ENCODE measurements around the gene TMEM150B. TPM values are rescaled to one million over a fixed set of nuclear protein-coding genes. Genes with fewer than 3 reads are reported as not detected.
A peak's percentile ranks its signal among the peaks of the same experiment; 100 is the strongest.

Gene TMEM150B
- total and polyA plus RNA-seq, 2 of the 13 experiments (the other 11 are each of a cell fraction or from before 2014, with no cell fraction given), result 1.3 to 1.8 TPM

DNA sequence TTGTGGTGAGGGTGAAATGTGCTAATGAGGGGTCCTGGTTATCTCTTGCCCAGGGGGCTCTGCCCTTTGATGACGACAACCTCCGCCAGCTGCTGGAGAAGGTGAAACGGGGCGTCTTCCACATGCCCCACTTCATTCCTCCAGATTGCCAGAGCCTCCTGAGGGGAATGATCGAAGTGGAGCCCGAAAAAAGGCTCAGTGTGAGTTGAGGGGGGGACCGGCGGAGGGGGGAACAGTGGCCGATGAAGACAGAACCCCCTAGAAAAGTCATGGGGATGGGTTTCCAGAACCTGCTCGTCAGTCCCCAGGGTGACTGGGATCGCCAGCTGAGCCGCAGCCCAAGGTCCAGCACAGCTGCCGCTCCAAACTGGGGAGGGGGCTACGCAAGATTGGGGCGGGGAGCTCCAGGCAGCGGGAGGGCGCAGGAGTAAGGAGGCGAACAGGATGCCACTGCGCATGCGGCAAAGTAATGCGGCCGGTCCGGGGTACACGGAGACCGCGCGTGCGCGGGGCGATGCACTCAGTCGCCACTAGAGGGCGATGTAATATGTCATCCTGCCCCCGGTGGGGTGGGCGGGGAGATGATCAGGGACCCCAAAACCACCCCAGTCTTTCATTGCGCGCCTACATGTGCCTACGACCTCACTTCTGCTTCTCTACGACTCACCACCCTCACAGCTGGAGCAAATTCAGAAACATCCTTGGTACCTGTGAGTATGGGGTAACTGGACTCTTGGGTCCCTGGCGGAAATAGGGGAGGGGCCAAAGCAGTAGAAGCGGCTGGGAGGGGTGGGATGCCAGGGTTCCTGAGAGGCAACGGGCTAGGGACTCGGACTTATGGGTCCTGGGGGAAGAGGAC, 23.5 kb downstream of the TMEM150B start (continued):
- no peak for TF ChIP-seq REPIN1 (CRISPR knock-in tag; IDR thresholded peaks at IDR 0.05; ENCODE audit: borderline replicate concordance, low read depth)
- TF ChIP-seq, protein P1, sequence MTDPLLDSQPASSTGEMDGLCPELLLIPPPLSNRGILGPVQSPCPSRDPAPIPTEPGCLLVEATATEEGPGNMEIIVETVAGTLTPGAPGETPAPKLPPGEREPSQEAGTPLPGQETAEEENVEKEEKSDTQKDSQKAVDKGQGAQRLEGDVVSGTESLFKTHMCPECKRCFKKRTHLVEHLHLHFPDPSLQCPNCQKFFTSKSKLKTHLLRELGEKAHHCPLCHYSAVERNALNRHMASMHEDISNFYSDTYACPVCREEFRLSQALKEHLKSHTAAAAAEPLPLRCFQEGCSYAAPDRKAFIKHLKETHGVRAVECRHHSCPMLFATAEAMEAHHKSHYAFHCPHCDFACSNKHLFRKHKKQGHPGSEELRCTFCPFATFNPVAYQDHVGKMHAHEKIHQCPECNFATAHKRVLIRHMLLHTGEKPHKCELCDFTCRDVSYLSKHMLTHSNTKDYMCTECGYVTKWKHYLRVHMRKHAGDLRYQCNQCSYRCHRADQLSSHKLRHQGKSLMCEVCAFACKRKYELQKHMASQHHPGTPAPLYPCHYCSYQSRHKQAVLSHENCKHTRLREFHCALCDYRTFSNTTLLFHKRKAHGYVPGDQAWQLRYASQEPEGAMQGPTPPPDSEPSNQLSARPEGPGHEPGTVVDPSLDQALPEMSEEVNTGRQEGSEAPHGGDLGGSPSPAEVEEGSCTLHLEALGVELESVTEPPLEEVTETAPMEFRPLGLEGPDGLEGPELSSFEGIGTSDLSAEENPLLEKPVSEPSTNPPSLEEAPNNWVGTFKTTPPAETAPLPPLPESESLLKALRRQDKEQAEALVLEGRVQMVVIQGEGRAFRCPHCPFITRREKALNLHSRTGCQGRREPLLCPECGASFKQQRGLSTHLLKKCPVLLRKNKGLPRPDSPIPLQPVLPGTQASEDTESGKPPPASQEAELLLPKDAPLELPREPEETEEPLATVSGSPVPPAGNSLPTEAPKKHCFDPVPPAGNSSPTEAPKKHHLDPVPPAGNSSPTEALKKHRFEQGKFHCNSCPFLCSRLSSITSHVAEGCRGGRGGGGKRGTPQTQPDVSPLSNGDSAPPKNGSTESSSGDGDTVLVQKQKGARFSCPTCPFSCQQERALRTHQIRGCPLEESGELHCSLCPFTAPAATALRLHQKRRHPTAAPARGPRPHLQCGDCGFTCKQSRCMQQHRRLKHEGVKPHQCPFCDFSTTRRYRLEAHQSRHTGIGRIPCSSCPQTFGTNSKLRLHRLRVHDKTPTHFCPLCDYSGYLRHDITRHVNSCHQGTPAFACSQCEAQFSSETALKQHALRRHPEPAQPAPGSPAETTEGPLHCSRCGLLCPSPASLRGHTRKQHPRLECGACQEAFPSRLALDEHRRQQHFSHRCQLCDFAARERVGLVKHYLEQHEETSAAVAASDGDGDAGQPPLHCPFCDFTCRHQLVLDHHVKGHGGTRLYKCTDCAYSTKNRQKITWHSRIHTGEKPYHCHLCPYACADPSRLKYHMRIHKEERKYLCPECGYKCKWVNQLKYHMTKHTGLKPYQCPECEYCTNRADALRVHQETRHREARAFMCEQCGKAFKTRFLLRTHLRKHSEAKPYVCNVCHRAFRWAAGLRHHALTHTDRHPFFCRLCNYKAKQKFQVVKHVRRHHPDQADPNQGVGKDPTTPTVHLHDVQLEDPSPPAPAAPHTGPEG (CRISPR knock-in tag; IDR thresholded peaks at IDR 0.05), result no peak
- no peak for TF ChIP-seq GLI4 (CRISPR knock-in tag; IDR thresholded peaks at IDR 0.05; ENCODE audit: borderline replicate concordance)
- no peak for TF ChIP-seq ZMYM3 (CRISPR knock-in tag; IDR thresholded peaks at IDR 0.05)
- TF ChIP-seq, protein P2, sequence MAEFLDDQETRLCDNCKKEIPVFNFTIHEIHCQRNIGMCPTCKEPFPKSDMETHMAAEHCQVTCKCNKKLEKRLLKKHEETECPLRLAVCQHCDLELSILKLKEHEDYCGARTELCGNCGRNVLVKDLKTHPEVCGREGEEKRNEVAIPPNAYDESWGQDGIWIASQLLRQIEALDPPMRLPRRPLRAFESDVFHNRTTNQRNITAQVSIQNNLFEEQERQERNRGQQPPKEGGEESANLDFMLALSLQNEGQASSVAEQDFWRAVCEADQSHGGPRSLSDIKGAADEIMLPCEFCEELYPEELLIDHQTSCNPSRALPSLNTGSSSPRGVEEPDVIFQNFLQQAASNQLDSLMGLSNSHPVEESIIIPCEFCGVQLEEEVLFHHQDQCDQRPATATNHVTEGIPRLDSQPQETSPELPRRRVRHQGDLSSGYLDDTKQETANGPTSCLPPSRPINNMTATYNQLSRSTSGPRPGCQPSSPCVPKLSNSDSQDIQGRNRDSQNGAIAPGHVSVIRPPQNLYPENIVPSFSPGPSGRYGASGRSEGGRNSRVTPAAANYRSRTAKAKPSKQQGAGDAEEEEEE (CRISPR knock-in tag; IDR thresholded peaks at IDR 0.05; ENCODE audit: borderline replicate concordance), result no peak
- TF ChIP-seq, protein P3, sequence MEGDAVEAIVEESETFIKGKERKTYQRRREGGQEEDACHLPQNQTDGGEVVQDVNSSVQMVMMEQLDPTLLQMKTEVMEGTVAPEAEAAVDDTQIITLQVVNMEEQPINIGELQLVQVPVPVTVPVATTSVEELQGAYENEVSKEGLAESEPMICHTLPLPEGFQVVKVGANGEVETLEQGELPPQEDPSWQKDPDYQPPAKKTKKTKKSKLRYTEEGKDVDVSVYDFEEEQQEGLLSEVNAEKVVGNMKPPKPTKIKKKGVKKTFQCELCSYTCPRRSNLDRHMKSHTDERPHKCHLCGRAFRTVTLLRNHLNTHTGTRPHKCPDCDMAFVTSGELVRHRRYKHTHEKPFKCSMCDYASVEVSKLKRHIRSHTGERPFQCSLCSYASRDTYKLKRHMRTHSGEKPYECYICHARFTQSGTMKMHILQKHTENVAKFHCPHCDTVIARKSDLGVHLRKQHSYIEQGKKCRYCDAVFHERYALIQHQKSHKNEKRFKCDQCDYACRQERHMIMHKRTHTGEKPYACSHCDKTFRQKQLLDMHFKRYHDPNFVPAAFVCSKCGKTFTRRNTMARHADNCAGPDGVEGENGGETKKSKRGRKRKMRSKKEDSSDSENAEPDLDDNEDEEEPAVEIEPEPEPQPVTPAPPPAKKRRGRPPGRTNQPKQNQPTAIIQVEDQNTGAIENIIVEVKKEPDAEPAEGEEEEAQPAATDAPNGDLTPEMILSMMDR (CRISPR knock-in tag; IDR thresholded peaks at IDR 0.05), result peak; percentile 97
- no peak for TF ChIP-seq ARNT2 (CRISPR knock-in tag; IDR thresholded peaks at IDR 0.05; ENCODE audit: low read depth)
- no peak for TF ChIP-seq MZF1 (CRISPR knock-in tag; IDR thresholded peaks at IDR 0.05; ENCODE audit: borderline replicate concordance)
- no peak for TF ChIP-seq AGO1 (IDR thresholded peaks at IDR 0.05; ENCODE audit: low read depth, low read length, poor library complexity, severe bottlenecking)
- no peak for TF ChIP-seq ARNT (IDR thresholded peaks at IDR 0.05)
- TF ChIP-seq, protein P4, sequence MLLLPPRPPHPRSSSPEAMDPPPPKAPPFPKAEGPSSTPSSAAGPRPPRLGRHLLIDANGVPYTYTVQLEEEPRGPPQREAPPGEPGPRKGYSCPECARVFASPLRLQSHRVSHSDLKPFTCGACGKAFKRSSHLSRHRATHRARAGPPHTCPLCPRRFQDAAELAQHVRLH (CRISPR knock-in tag; IDR thresholded peaks at IDR 0.05; ENCODE audit: borderline replicate concordance, low read depth), result no peak
- TF ChIP-seq ZNF598 (CRISPR knock-in tag; IDR thresholded peaks at IDR 0.05; ENCODE audit: borderline replicate concordance), result 0 out of 2 replicates have a peak, but pooled peaks have one; percentile 38
- no peak; the same call in 1 of the 2 replicates for TF ChIP-seq SP5 (CRISPR knock-in tag; IDR thresholded peaks at IDR 0.05; ENCODE audit: borderline replicate concordance, low read depth)
- TF ChIP-seq, protein P5, sequence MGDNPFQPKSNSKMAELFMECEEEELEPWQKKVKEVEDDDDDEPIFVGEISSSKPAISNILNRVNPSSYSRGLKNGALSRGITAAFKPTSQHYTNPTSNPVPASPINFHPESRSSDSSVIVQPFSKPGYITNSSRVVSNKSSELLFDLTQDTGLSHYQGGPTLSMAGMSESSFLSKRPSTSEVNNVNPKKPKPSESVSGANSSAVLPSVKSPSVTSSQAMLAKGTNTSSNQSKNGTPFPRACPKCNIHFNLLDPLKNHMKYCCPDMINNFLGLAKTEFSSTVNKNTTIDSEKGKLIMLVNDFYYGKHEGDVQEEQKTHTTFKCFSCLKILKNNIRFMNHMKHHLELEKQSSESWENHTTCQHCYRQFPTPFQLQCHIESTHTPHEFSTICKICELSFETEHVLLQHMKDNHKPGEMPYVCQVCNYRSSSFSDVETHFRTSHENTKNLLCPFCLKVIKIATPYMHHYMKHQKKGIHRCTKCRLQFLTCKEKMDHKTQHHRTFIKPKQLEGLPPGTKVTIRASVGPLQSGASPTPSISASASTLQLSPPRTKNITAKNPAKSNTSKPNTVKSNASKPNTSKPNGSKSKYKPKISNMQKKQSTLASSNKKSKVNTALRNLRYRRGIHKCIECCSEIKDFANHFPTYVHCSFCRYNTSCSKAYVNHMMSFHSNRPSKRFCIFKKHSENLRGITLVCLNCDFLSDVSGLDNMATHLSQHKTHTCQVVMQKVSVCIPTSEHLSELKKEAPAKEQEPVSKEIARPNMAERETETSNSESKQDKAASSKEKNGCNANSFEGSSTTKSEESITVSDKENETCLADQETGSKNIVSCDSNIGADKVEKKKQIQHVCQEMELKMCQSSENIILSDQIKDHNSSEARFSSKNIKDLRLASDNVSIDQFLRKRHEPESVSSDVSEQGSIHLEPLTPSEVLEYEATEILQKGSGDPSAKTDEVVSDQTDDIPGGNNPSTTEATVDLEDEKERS (CRISPR knock-in tag; IDR thresholded peaks at IDR 0.05), result no peak
- no peak for TF ChIP-seq ZNF329 (CRISPR knock-in tag; IDR thresholded peaks at IDR 0.05; ENCODE audit: low read depth)

All from HepG2 (cell line).